Tibial nerve (tissue), 4 donors: ENCODE results near the gene ADD3. TPM values are rescaled to one million over a fixed set of nuclear protein-coding genes. Genes with fewer than 3 reads are reported as not detected.
"Not testable (repeated sequence)": the region's sequence is repeated elsewhere in the genome, so short reads cannot be mapped to it uniquely, and the experiment has no call there.

Experiments used
- DNase-seq, 2 donors: peaks; one replicate each; pipeline ENCODE4 v3.0.0-alpha.2; 2019; ENCODE audit warnings: low spot score in 2 of 2
- H3K27ac ChIP-seq, 4 donors: fragments of 200-600 bp; sonication (generic) in 3 of 4; one replicate each; pipeline ENCODE4 v1.5.1; 2017 to 2019; ENCODE audit warnings: mild to moderate bottlenecking in 1 of 4
- H3K27me3 ChIP-seq, 2 donors: fragments of 200-600 bp; sonication (generic) in 1 of 2; one replicate each; pipeline versions ENCODE4 v1.5.1 to v1.6.0; 2017 to 2019
- H3K36me3 ChIP-seq, 3 donors: fragments of 200-600 bp; sonication (generic); one replicate each; pipeline ENCODE4 v1.5.1; 2018 to 2019
- H3K4me1 ChIP-seq, 4 donors: fragments of 200-600 bp; sonication (generic) in 3 of 4; one replicate each; pipeline ENCODE4 v1.5.1; 2017 to 2019
- H3K4me3 ChIP-seq, 4 donors: fragments of 200-600 bp; sonication (generic) in 3 of 4; one replicate each; pipeline ENCODE4 v1.5.1; 2017 to 2019; ENCODE audit warnings: mild to moderate bottlenecking in 1 of 4, moderate library complexity in 1 of 4
- H3K9me3 ChIP-seq, 4 donors: fragments of 200-600 bp; sonication (generic) in 3 of 4; one replicate each; pipeline ENCODE4 v1.5.1; 2017 to 2019
- CTCF ChIP-seq, 5 experiments: fragments of 200-600 bp in 3 of 5; fragments of 450-650 bp in 2 of 5; sonication (generic) in 3 of 5; IDR thresholded peaks; one replicate each; pipeline ENCODE4 v1.5.1; 2016 to 2019; ENCODE audit warnings: antibody characterized with exemption in 5 of 5, mild to moderate bottlenecking in 3 of 5, moderate library complexity in 2 of 5
- EP300 ChIP-seq, 2 donors: sonication (generic); formaldehyde crosslinking; IDR thresholded peaks; one replicate each; pipeline ENCODE4 v1.6.1; 2017; ENCODE audit warnings: antibody characterized with exemption in 2 of 2, mild to moderate bottlenecking in 1 of 2
- POLR2A ChIP-seq, 2 donors: fragments of 450-650 bp; IDR thresholded peaks; one replicate each; pipeline ENCODE4 v1.6.1; 2017; ENCODE audit warnings: antibody characterized with exemption in 2 of 2, mild to moderate bottlenecking in 2 of 2, moderate library complexity in 2 of 2
- WGBS, 2 donors: methylation state at CpG; one replicate each; pipeline ENCODE4 v1.1.5; 2018; 5-methylcytosine and 5-hydroxymethylcytosine counted together
- total RNA-seq, 4 donors: library from RNA; depleted of rRNA; stranded (reverse); fragments of >200 nt; gene quantifications; one replicate each; pipeline ENCODE4 v1.1.0, GENCODE V29; 2016

ADD3 gene
- total RNA-seq, 4 donors from 2014 or later = 208 to 639 (median 443) TPM

GRCh38 chr10:110042891-110043290 is 35.1 kb downstream of the ADD3 start:
- peaks cover 0 to under 1% (median 0%) of the 10 kb centered on the region in 4 donors for H3K9me3 ChIP-seq
- no peak overlapping the region for H3K27ac ChIP-seq
- DNase-seq = no peak
- 73 to 80% methylated on average over 4 of the region's 4 CpGs for WGBS, 2 donors
- H3K27me3 ChIP-seq = no peaks in the 10 kb centered on the region
- peaks cover 0 to 51% (median 3%) of the 10 kb centered on the region in 4 donors for H3K4me1 ChIP-seq
- no peak for TF ChIP-seq POLR2A (IDR thresholded peaks at IDR 0.05)
- H3K36me3 ChIP-seq = no peaks in the 10 kb centered on the region
- H3K4me3 ChIP-seq = no peak overlapping the region

- Histone ChIP-seq H3K27me3 (no peaks in the 10 kb centered on the region), H3K4me3 (no peak overlapping the region), H3K36me3 (peaks cover 0 to 6% (median 0%) of the 10 kb centered on the region in 3 donors), H3K9me3 (peaks cover 0 to 8% (median 0%) of the 10 kb centered on the region in 4 donors), H3K27ac (no peak overlapping the region), H3K4me1 (peaks cover 0 to 36% (median 3%) of the 10 kb centered on the region in 4 donors)
- no peak for TF ChIP-seq EP300 (IDR thresholded peaks at IDR 0.05)
- TF ChIP-seq CTCF (IDR thresholded peaks at IDR 0.05) = no peak
- TF ChIP-seq POLR2A (IDR thresholded peaks at IDR 0.05) = no peak
- DNase-seq = no peak
- WGBS, 2 donors = 88 to 96% methylated on average over 2 of the region's 2 CpGs
These were observed 36.9 kb downstream of the ADD3 start for GRCh38 chr10:110044681-110045080.

- Histone ChIP-seq H3K4me3 (no peak overlapping the region), H3K4me1 (peaks cover 0 to 26% (median 3%) of the 10 kb centered on the region in 4 donors), H3K27me3 (no peaks in the 10 kb centered on the region), H3K27ac (no peak overlapping the region), H3K9me3 (peaks cover 0 to 8% (median 0%) of the 10 kb centered on the region in 4 donors), H3K36me3 (peaks cover 0 to 6% (median 0%) of the 10 kb centered on the region in 3 donors)
- no peak for DNase-seq
- TF ChIP-seq POLR2A (IDR thresholded peaks at IDR 0.05) = no peak
- no peak for TF ChIP-seq EP300 (IDR thresholded peaks at IDR 0.05)
- TF ChIP-seq CTCF (IDR thresholded peaks at IDR 0.05) = no peak
- 54 to 56% methylated on average over 2 of the region's 2 CpGs for WGBS, 2 donors
These were observed 38.0 kb downstream of the ADD3 start for GRCh38 chr10:110045772-110046171.

- 94 to 98% methylated on average over 2 of the region's 2 CpGs for WGBS, 2 donors
These were observed 40.4 kb downstream of the ADD3 start for GRCh38 chr10:110048145-110048544.

DNA sequence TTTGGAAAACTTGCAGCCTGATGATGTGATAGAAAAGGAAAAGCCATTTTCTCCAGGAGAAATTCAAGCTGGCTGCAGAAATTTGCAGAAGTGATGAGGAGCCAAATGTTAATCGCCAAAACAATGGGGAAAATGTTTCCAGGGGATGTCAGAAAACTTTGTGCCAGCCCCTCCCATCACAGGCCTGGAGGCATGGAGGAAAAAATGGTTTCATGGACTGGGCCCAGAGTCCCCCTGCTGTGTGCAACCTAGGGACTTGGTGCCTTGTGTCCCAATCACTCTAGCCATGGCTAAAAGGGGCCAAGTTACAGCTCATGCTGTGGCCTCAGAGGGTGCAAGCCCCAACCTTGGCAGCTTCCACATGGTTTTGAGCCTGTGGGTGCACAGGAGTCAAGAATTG is 41.0 kb downstream of the ADD3 start:
- Histone ChIP-seq H3K27ac (no peak overlapping the region), H3K27me3 (no peaks in the 10 kb centered on the region), H3K4me1 (peaks cover 0 to 32% (median 11%) of the 10 kb centered on the region in 4 donors), H3K9me3 (peaks cover 0 to 8% (median 0%) of the 10 kb centered on the region in 4 donors), H3K36me3 (peaks cover 0 to 6% (median 0%) of the 10 kb centered on the region in 3 donors), H3K4me3 (no peak overlapping the region)
- no peak for DNase-seq
- TF ChIP-seq CTCF (IDR thresholded peaks at IDR 0.05) = no peak
- TF ChIP-seq EP300 (IDR thresholded peaks at IDR 0.05) = no peak
- no peak for TF ChIP-seq POLR2A (IDR thresholded peaks at IDR 0.05)
- WGBS, 2 donors = 88 to 93% methylated on average over 1 of the region's 1 CpG

More at GRCh38 chr10:110048145-110048544, 40.4 kb downstream of the ADD3 start:
- not testable (repeated sequence) for H3K27ac ChIP-seq, H3K27me3 ChIP-seq, H3K4me3 ChIP-seq, H3K36me3 ChIP-seq, H3K9me3 ChIP-seq, DNase-seq
- H3K4me1 ChIP-seq = peaks cover 0 to 25% (median 8%) of the 10 kb centered on the region in 4 donors

DNA sequence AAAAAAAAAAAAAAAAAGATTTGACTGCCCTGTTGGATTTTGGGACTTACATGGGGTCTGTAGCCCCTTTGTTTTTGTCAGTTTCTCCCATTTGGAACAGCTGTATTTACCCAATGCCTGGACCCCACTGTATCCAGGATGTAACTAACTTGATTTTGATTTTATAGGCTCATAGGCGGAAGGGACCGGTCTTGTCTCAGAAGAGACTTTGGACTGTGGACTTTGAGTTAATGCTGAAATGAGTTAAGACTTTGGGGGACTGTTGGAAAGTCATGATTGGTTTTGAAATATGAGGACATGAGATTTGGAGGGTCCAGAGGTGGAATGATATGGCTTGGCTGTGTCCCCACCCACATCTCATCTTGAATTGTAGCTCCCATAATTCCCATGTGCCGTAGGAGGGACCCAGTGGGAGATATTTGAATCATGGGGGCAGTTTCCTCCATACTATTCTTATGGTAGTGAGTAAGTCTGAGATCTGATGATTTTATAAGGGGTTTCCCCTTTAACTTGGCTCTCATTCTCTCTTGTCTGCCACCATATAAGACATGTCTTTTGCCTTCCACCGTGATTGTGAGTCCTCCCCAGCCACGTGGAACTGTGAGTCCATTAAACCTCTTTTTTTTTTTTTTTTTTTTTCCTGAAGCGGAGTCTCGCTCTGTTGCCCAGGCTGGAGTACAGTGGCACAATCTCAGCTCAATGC is 42.3 kb downstream of the ADD3 start:
- H3K27ac ChIP-seq, H3K27me3 ChIP-seq, H3K4me3 ChIP-seq, H3K36me3 ChIP-seq, H3K9me3 ChIP-seq, DNase-seq: not testable (repeated sequence)
- peaks cover 0 to 31% (median 13%) of the 10 kb centered on the region in 4 donors for H3K4me1 ChIP-seq
- 86 to 93% methylated on average over 7 of the region's 7 CpGs for WGBS, 2 donors
